GM23338 (cell line): Measurements from ENCODE around the gene MYO5A. TPM values are rescaled to one million over a fixed set of nuclear protein-coding genes. Genes with fewer than 3 reads are reported as not detected.

Experiments used
- ATAC-seq: fragments of 200-7000 bp; cut with Tn5 transposase; 3 replicates; pipeline ENCODE4 v1.9.1; 2020
- DNase-seq: peaks from one replicate; pipeline ENCODE4 v3.0.0-alpha.2; 2015; ENCODE audit warnings: low spot score
- H2AFZ ChIP-seq: fragments of 200-600 bp; sonication (generic); 2 replicates; pipeline ENCODE4 v1.8.0; 2016; ENCODE audit warnings: antibody characterized with exemption, mild to moderate bottlenecking, moderate library complexity
- H3F3A ChIP-seq: fragments of 200-600 bp; sonication (generic); replicated peaks from 2 replicates; pipeline ENCODE4 v1.8.0; 2017; ENCODE audit warnings: antibody characterized with exemption, mixed run types, low read depth
- H3K27ac ChIP-seq: fragments of 200-600 bp; sonication (generic); 2 replicates; pipeline ENCODE4 v1.6.1; 2016; ENCODE audit warnings: low read depth
- H3K27me3 ChIP-seq: fragments of 200-600 bp; sonication (generic); 2 replicates; pipeline ENCODE4 v1.8.0; 2016; ENCODE audit warnings: mild to moderate bottlenecking, mixed run types, moderate library complexity; ENCODE audit not compliant: insufficient read depth
- H3K36me3 ChIP-seq: fragments of 200-600 bp; sonication (generic); 2 replicates; pipeline ENCODE4 v1.8.0; 2016; ENCODE audit warnings: mild to moderate bottlenecking; ENCODE audit not compliant: insufficient read depth
- H3K4me1 ChIP-seq: fragments of 200-600 bp; sonication (generic); 2 replicates; pipeline ENCODE4 v1.8.0; 2016; ENCODE audit warnings: mild to moderate bottlenecking, moderate library complexity; ENCODE audit not compliant: insufficient read depth
- H3K4me2 ChIP-seq: fragments of 200-600 bp; sonication (generic); 2 replicates; pipeline ENCODE4 v1.7.1; 2017; ENCODE audit warnings: mixed run types
- H3K4me3 ChIP-seq: fragments of 200-600 bp; sonication (generic); 2 replicates; pipeline ENCODE4 v1.6.1; 2016; ENCODE audit warnings: mixed run types
- H3K79me2 ChIP-seq: fragments of 200-600 bp; sonication (generic); replicated peaks from 2 replicates; pipeline ENCODE4 v1.8.0; 2017; ENCODE audit warnings: mild to moderate bottlenecking; ENCODE audit not compliant: insufficient read depth
- H3K9me2 ChIP-seq: fragments of 200-600 bp; sonication (generic); 2 replicates; pipeline ENCODE4 v1.8.0; 2017; ENCODE audit not compliant: insufficient read depth
- H4K20me1 ChIP-seq: fragments of 200-600 bp; sonication (generic); replicated peaks from 2 replicates; pipeline ENCODE4 v1.8.0; 2017; ENCODE audit warnings: mild to moderate bottlenecking; ENCODE audit not compliant: insufficient read depth
- H3K27ac Mint-ChIP-seq: 2 replicates; pipeline ENCODE4 v1.8.0; 2020; ENCODE audit warnings: inconsistent platforms, mild to moderate bottlenecking, moderate library complexity, mixed read lengths
- H3K27me3 Mint-ChIP-seq: 3 replicates; pipeline ENCODE4 v1.8.0; 2022; ENCODE audit warnings: low read depth, mild to moderate bottlenecking, moderate library complexity, mixed read lengths, inconsistent platforms; ENCODE audit not compliant: insufficient read depth, poor library complexity
- H3K36me3 Mint-ChIP-seq: 3 replicates; pipeline ENCODE4 v1.8.0; 2021; ENCODE audit warnings: low read depth, mild to moderate bottlenecking, inconsistent platforms, moderate library complexity, mixed read lengths
- H3K4me1 Mint-ChIP-seq: 3 replicates; pipeline ENCODE4 v1.8.0; 2020; ENCODE audit warnings: mild to moderate bottlenecking, inconsistent platforms, mixed read lengths
- H3K4me3 Mint-ChIP-seq: 3 replicates; pipeline ENCODE4 v1.8.0; 2021; ENCODE audit warnings: moderate library complexity, mild to moderate bottlenecking, inconsistent platforms, mixed read lengths
- H3K9me3 Mint-ChIP-seq: 3 replicates; pipeline ENCODE4 v1.8.0; 2020; ENCODE audit warnings: moderate library complexity, mild to moderate bottlenecking, inconsistent platforms, mixed read lengths
- CREB1 ChIP-seq: fragments of 250-450 bp; sonication (Bioruptor Pico); IDR thresholded peaks from 2 replicates; pipeline ENCODE4 v1.5.0; 2020; ENCODE audit warnings: low read depth, mild to moderate bottlenecking, moderate library complexity
- EZH2 ChIP-seq: fragments of 200-600 bp; sonication (generic); IDR thresholded peaks from one replicate; pipeline ENCODE4 v1.8.0; 2017; ENCODE audit warnings: antibody characterized with exemption, mild to moderate bottlenecking, low read depth; ENCODE audit not compliant: unreplicated experiment
- EZH2phosphoT487 ChIP-seq: fragments of 200-600 bp; sonication (generic); IDR thresholded peaks from one replicate; pipeline ENCODE4 v1.8.1; 2018; ENCODE audit warnings: antibody characterized with exemption; ENCODE audit not compliant: unreplicated experiment
- JUNB ChIP-seq: IDR thresholded peaks from one replicate; pipeline ENCODE4 v1.6.1; 2016; ENCODE audit warnings: antibody characterized with exemption; ENCODE audit not compliant: unreplicated experiment
- NANOG ChIP-seq: IDR thresholded peaks from 2 replicates; pipeline ENCODE4 v1.6.1; 2016; ENCODE audit warnings: antibody characterized with exemption, borderline replicate concordance
- POLR2AphosphoS5 ChIP-seq: IDR thresholded peaks from 2 replicates; pipeline ENCODE4 v1.6.1; 2016; ENCODE audit warnings: antibody characterized with exemption, low read depth
- STAT1 ChIP-seq: IDR thresholded peaks from one replicate; pipeline ENCODE4 v1.6.1; 2016; ENCODE audit warnings: antibody characterized with exemption; ENCODE audit not compliant: unreplicated experiment
- ZNF114 ChIP-seq: fragments of 250-450 bp; sonication (Bioruptor Pico); IDR thresholded peaks from 2 replicates; pipeline ENCODE4 v1.5.0; 2020; ENCODE audit warnings: mild to moderate bottlenecking, moderate library complexity
- ZNF331 ChIP-seq: fragments of 250-450 bp; sonication (Bioruptor Pico); IDR thresholded peaks from 2 replicates; pipeline ENCODE4 v1.5.0; 2020; ENCODE audit warnings: low read depth, mild to moderate bottlenecking, moderate library complexity
- polyA plus RNA-seq: library from polyadenylated mRNA; unstranded; fragments of >200 nt; fragmentation: Nextera tagmentation; extraction: Ambion mirVana; gene quantifications from 2 replicates; pipeline ENCODE4 v1.2.1, GENCODE V29; 2016
- total RNA-seq: library from RNA; depleted of rRNA; stranded (reverse); fragments of >200 nt; shearing (Covaris generic); gene quantifications from 2 replicates; pipeline ENCODE4 v1.2.3, GENCODE V29; 2014
- TF ChIP-seq, protein P1 (sequence below): fragments of 250-450 bp; sonication (Bioruptor Pico); IDR thresholded peaks from 2 replicates; pipeline ENCODE4 v1.5.0; 2020; ENCODE audit warnings: mild to moderate bottlenecking, moderate library complexity
- TF ChIP-seq, protein P2 (sequence below): IDR thresholded peaks from 2 replicates; pipeline ENCODE4 v1.6.1; 2016; ENCODE audit warnings: antibody characterized with exemption
- TF ChIP-seq, protein P3 (sequence below), 2 experiments: fragments of 200-600 bp in 1 of 2; sonication (generic) in 1 of 2; conservative IDR thresholded peaks; 2 replicates each; pipeline versions ENCODE4 v1.5.1 to v1.6.1; 2016 to 2017; ENCODE audit warnings: antibody characterized with exemption in 2 of 2, low read depth in 2 of 2, mild to moderate bottlenecking in 2 of 2, moderate library complexity in 1 of 2
- TF ChIP-seq, protein P4 (sequence below): IDR thresholded peaks from one replicate; pipeline ENCODE4 v1.6.1; 2018; ENCODE audit warnings: antibody characterized with exemption; ENCODE audit not compliant: unreplicated experiment

The MYO5A gene
- total and polyA plus RNA-seq, 2 experiments from 2014 or later, result 5.7 to 31.8 TPM

DNA sequence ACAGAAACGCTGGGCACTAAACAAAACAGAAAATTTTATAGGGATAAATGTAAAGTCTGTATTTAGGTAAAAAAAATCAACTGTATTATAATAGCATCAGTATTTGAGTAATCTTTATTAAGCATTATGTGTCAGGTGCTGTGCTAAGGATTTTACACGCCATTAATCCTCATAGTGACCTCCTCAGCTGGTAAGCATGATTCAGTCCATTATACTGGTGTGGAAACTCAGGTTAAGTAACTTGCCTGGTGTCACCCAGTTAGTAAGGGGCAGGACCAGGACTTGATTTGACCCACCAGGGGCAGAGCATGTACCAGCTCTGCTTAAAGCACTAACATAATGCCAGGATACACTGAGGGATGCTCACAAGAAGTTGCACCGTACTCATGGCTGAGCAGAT lies 237.9 kb downstream of the MYO5A start:
- Mint-ChIP-seq H3K9me3 (peaks cover 7% of the 10 kb centered on the region; the same call in 2 of the 3 replicates), H3K27me3 (peaks cover 7% of the 10 kb centered on the region), H3K36me3 (peaks cover 35% of the 10 kb centered on the region), H3K4me1 (peaks cover 37% of the 10 kb centered on the region), H3K4me3 (no peak overlapping the region), H3K27ac (no peak overlapping the region)
- ATAC-seq, result no peak
- Histone ChIP-seq H2AFZ (no peak overlapping the region), H3K4me2 (no peak overlapping the region), H4K20me1 (no peaks in the 10 kb centered on the region), H3K4me1 (peaks cover 3% of the 10 kb centered on the region; the same call in 1 of the 2 replicates), H3K4me3 (no peak overlapping the region), H3K27ac (no peak overlapping the region), H3F3A (no peaks in the 10 kb centered on the region), H3K27me3 (no peaks in the 10 kb centered on the region), H3K9me2 (no peaks in the 10 kb centered on the region), H3K79me2 (peaks cover 26% of the 10 kb centered on the region), H3K36me3 (no peaks in the 10 kb centered on the region; the same call in 1 of the 2 replicates)
- TF ChIP-seq NANOG (no peak), EZH2phosphoT487 (no peak), STAT1 (no peak), EZH2 (no peak), ZNF331 (CRISPR knock-in tag) (no peak), JUNB (no peak), POLR2AphosphoS5 (no peak), CREB1 (CRISPR knock-in tag) (no peak), ZNF114 (CRISPR knock-in tag) (no peak)
- TF ChIP-seq, protein P1, sequence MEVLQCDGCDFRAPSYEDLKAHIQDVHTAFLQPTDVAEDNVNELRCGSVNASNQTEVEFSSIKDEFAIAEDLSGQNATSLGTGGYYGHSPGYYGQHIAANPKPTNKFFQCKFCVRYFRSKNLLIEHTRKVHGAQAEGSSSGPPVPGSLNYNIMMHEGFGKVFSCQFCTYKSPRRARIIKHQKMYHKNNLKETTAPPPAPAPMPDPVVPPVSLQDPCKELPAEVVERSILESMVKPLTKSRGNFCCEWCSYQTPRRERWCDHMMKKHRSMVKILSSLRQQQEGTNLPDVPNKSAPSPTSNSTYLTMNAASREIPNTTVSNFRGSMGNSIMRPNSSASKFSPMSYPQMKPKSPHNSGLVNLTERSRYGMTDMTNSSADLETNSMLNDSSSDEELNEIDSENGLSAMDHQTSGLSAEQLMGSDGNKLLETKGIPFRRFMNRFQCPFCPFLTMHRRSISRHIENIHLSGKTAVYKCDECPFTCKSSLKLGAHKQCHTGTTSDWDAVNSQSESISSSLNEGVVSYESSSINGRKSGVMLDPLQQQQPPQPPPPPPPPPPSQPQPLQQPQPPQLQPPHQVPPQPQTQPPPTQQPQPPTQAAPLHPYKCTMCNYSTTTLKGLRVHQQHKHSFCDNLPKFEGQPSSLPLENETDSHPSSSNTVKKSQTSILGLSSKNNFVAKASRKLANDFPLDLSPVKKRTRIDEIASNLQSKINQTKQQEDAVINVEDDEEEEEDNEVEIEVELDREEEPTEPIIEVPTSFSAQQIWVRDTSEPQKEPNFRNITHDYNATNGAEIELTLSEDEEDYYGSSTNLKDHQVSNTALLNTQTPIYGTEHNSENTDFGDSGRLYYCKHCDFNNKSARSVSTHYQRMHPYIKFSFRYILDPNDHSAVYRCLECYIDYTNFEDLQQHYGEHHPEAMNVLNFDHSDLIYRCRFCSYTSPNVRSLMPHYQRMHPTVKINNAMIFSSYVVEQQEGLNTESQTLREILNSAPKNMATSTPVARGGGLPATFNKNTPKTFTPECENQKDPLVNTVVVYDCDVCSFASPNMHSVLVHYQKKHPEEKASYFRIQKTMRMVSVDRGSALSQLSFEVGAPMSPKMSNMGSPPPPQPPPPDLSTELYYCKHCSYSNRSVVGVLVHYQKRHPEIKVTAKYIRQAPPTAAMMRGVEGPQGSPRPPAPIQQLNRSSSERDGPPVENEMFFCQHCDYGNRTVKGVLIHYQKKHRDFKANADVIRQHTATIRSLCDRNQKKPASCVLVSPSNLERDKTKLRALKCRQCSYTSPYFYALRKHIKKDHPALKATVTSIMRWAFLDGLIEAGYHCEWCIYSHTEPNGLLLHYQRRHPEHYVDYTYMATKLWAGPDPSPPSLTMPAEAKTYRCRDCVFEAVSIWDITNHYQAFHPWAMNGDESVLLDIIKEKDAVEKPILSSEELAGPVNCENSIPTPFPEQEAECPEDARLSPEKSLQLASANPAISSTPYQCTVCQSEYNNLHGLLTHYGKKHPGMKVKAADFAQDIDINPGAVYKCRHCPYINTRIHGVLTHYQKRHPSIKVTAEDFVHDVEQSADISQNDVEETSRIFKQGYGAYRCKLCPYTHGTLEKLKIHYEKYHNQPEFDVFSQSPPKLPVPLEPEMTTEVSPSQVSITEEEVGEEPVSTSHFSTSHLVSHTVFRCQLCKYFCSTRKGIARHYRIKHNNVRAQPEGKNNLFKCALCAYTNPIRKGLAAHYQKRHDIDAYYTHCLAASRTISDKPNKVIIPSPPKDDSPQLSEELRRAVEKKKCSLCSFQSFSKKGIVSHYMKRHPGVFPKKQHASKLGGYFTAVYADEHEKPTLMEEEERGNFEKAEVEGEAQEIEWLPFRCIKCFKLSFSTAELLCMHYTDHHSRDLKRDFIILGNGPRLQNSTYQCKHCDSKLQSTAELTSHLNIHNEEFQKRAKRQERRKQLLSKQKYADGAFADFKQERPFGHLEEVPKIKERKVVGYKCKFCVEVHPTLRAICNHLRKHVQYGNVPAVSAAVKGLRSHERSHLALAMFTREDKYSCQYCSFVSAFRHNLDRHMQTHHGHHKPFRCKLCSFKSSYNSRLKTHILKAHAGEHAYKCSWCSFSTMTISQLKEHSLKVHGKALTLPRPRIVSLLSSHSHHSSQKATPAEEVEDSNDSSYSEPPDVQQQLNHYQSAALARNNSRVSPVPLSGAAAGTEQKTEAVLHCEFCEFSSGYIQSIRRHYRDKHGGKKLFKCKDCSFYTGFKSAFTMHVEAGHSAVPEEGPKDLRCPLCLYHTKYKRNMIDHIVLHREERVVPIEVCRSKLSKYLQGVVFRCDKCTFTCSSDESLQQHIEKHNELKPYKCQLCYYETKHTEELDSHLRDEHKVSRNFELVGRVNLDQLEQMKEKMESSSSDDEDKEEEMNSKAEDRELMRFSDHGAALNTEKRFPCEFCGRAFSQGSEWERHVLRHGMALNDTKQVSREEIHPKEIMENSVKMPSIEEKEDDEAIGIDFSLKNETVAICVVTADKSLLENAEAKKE (CRISPR knock-in tag), result no peak
- TF ChIP-seq, protein P2, sequence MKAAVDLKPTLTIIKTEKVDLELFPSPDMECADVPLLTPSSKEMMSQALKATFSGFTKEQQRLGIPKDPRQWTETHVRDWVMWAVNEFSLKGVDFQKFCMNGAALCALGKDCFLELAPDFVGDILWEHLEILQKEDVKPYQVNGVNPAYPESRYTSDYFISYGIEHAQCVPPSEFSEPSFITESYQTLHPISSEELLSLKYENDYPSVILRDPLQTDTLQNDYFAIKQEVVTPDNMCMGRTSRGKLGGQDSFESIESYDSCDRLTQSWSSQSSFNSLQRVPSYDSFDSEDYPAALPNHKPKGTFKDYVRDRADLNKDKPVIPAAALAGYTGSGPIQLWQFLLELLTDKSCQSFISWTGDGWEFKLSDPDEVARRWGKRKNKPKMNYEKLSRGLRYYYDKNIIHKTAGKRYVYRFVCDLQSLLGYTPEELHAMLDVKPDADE, result no peak
- TF ChIP-seq, protein P3, sequence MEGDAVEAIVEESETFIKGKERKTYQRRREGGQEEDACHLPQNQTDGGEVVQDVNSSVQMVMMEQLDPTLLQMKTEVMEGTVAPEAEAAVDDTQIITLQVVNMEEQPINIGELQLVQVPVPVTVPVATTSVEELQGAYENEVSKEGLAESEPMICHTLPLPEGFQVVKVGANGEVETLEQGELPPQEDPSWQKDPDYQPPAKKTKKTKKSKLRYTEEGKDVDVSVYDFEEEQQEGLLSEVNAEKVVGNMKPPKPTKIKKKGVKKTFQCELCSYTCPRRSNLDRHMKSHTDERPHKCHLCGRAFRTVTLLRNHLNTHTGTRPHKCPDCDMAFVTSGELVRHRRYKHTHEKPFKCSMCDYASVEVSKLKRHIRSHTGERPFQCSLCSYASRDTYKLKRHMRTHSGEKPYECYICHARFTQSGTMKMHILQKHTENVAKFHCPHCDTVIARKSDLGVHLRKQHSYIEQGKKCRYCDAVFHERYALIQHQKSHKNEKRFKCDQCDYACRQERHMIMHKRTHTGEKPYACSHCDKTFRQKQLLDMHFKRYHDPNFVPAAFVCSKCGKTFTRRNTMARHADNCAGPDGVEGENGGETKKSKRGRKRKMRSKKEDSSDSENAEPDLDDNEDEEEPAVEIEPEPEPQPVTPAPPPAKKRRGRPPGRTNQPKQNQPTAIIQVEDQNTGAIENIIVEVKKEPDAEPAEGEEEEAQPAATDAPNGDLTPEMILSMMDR (conservative IDR thresholded peaks at IDR 0.05; ENCODE audit: low read depth in 2 of 2), result no peak
- TF ChIP-seq, protein P4, sequence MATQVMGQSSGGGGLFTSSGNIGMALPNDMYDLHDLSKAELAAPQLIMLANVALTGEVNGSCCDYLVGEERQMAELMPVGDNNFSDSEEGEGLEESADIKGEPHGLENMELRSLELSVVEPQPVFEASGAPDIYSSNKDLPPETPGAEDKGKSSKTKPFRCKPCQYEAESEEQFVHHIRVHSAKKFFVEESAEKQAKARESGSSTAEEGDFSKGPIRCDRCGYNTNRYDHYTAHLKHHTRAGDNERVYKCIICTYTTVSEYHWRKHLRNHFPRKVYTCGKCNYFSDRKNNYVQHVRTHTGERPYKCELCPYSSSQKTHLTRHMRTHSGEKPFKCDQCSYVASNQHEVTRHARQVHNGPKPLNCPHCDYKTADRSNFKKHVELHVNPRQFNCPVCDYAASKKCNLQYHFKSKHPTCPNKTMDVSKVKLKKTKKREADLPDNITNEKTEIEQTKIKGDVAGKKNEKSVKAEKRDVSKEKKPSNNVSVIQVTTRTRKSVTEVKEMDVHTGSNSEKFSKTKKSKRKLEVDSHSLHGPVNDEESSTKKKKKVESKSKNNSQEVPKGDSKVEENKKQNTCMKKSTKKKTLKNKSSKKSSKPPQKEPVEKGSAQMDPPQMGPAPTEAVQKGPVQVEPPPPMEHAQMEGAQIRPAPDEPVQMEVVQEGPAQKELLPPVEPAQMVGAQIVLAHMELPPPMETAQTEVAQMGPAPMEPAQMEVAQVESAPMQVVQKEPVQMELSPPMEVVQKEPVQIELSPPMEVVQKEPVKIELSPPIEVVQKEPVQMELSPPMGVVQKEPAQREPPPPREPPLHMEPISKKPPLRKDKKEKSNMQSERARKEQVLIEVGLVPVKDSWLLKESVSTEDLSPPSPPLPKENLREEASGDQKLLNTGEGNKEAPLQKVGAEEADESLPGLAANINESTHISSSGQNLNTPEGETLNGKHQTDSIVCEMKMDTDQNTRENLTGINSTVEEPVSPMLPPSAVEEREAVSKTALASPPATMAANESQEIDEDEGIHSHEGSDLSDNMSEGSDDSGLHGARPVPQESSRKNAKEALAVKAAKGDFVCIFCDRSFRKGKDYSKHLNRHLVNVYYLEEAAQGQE, result no peak
- no peak for DNase-seq
